ENCODE data around the gene SLX4.

DNA sequence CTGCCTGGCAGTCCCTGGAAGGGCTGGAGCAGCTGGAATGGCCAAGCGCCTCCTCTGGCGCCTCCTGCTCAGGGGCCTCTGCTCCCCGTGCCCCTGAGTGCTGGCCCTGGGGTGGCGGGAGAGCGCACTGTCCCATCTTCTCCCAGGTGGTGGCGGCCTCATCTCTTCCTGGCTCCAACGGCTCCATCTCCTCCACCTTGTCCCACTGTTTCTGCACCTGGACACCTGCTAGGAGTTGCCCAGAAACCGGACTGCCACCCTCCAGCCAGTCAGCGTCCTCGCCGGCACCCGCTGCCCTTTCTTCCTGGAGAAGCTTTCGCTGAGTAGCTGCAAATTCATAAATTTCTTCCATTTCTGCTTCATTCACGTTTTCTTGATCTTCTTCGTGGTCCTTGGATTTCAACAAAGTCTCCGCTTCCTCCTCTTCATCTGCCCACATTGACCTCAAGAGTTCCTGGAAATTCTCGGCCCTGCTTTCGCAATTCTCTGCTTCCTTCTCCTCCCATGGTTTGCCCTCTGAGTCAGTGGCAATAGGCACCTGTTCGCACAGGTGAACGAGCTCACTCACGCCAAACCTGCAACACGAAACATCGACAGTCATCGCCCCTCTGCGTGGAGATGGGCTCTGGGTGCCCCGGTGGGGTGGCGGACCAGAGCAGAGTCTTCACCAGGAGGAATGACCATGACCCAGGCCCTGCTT is 20.5 kb downstream of the SLX4 start:
- TF ChIP-seq FOSL1 (IDR thresholded peaks at IDR 0.05; ENCODE audit: low read depth) (no peak), EGR1 (IDR thresholded peaks at IDR 0.05; ENCODE audit: low read depth) (no peak)
- TF ChIP-seq, protein P1, sequence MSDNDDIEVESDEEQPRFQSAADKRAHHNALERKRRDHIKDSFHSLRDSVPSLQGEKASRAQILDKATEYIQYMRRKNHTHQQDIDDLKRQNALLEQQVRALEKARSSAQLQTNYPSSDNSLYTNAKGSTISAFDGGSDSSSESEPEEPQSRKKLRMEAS (IDR thresholded peaks at IDR 0.05) = no peak
- TF ChIP-seq, protein P2, sequence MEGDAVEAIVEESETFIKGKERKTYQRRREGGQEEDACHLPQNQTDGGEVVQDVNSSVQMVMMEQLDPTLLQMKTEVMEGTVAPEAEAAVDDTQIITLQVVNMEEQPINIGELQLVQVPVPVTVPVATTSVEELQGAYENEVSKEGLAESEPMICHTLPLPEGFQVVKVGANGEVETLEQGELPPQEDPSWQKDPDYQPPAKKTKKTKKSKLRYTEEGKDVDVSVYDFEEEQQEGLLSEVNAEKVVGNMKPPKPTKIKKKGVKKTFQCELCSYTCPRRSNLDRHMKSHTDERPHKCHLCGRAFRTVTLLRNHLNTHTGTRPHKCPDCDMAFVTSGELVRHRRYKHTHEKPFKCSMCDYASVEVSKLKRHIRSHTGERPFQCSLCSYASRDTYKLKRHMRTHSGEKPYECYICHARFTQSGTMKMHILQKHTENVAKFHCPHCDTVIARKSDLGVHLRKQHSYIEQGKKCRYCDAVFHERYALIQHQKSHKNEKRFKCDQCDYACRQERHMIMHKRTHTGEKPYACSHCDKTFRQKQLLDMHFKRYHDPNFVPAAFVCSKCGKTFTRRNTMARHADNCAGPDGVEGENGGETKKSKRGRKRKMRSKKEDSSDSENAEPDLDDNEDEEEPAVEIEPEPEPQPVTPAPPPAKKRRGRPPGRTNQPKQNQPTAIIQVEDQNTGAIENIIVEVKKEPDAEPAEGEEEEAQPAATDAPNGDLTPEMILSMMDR (IDR thresholded peaks at IDR 0.05 in 2 of 3, conservative IDR thresholded peaks at IDR 0.05 in 1 of 3; ENCODE audit: borderline replicate concordance in 1 of 3, insufficient read depth in 1 of 3, low read depth in 2 of 3, low read length in 2 of 3) = no peak
